IPS-11a (cell line): Measurements from ENCODE around the gene MARK2.
"Not testable (repeated sequence)": the region's sequence is repeated elsewhere in the genome, so short reads cannot be mapped to it uniquely, and the experiment has no call there.

Experiments
- H3K4me3 ChIP-seq: one replicate; pipeline ENCODE4 v1.5.1; 2013; ENCODE audit warnings: low read depth, low read length, control low read depth

Gene MARK2

GRCh38 chr11:63853476-63853875 is 14.6 kb downstream of the MARK2 start:
- H3K4me3 ChIP-seq = no peak overlapping the region

GRCh38 chr11:63854696-63855095 is 15.8 kb downstream of the MARK2 start:
- H3K4me3 ChIP-seq = no peak overlapping the region

GRCh38 chr11:63855975-63856374 is 17.1 kb downstream of the MARK2 start:
- H3K4me3 ChIP-seq = no peak overlapping the region

- H3K4me3 ChIP-seq = no peak overlapping the region
These were observed 20.0 kb downstream of the MARK2 start for GRCh38 chr11:63858628-63859550.

- H3K4me3 ChIP-seq = no peak overlapping the region
These were observed 24.0 kb downstream of the MARK2 start for GRCh38 chr11:63862923-63863322.

- not testable (repeated sequence) for H3K4me3 ChIP-seq
These were observed 24.7 kb downstream of the MARK2 start for GRCh38 chr11:63863620-63864019.

GRCh38 chr11:63866211-63866610 is 27.3 kb downstream of the MARK2 start:
- no peak overlapping the region for H3K4me3 ChIP-seq

- H3K4me3 ChIP-seq = no peak overlapping the region
These were observed 28.6 kb downstream of the MARK2 start for GRCh38 chr11:63867511-63867910.

GRCh38 chr11:63868399-63869064 is 29.6 kb downstream of the MARK2 start:
- H3K4me3 ChIP-seq = no peak overlapping the region

- no peak overlapping the region for H3K4me3 ChIP-seq
These were observed 30.3 kb downstream of the MARK2 start for GRCh38 chr11:63869171-63869591.

GRCh38 chr11:63869683-63870082 is 30.8 kb downstream of the MARK2 start:
- no peak overlapping the region for H3K4me3 ChIP-seq

GRCh38 chr11:63870351-63871140 is 31.6 kb downstream of the MARK2 start:
- no peak overlapping the region for H3K4me3 ChIP-seq

- no peak overlapping the region for H3K4me3 ChIP-seq
These were observed 33.3 kb downstream of the MARK2 start for GRCh38 chr11:63871962-63872799.

- H3K4me3 ChIP-seq = no peak overlapping the region
These were observed 33.9 kb downstream of the MARK2 start for GRCh38 chr11:63872800-63873197.

- H3K4me3 ChIP-seq = no peak overlapping the region
These were observed 34.4 kb downstream of the MARK2 start for GRCh38 chr11:63873311-63873710.

GRCh38 chr11:63874511-63874910 is 35.6 kb downstream of the MARK2 start:
- H3K4me3 ChIP-seq = no peak overlapping the region

GRCh38 chr11:63875506-63876065 is 36.7 kb downstream of the MARK2 start:
- H3K4me3 ChIP-seq = no peak overlapping the region

- H3K4me3 ChIP-seq = no peak overlapping the region
These were observed 37.7 kb downstream of the MARK2 start for GRCh38 chr11:63876616-63877015.

- no peak overlapping the region for H3K4me3 ChIP-seq
These were observed 38.8 kb downstream of the MARK2 start for GRCh38 chr11:63877658-63878241.
